ENCODE results near the gene ZBP1. TPM values are rescaled to one million over a fixed set of nuclear protein-coding genes. Genes with fewer than 3 reads are reported as not detected.

The ZBP1 gene
- total RNA-seq, 4 donors from 2014 or later, result 0.19 TPM; not detected in 3

DNA sequence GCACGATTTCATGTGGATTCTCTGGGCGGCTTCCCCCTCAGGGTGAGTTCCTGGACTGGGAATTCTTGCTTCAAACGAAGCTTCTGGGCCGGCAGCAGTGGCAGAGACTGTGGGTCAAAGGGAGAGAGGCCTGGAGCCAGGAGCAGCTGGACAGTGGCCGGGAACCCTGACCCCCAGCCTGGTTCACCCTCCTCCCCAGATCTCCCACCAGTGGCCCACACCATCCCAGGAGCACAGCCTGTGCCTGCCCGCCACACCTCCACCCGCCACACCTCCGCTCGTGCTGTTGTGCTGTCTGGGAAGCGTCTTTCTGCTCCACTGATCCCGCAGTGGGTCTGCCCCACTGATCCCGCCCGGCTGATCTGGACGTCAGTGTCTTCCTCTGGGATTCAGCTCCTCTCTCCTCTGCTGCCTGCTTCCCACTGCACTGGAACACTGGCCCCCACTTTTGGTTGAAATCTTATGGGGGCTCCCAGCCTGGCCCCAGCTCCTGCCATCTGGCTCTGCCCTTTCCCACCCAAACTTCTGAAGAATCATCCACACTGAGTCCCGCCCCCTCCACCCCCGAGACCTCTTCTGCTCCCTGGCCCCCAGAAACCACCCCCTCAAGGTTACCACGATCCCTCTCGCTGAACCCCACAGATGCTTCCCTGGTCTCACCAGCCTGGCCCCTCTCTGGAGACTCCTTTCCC, 9.8 kb downstream of the ZBP1 start:
- intact Hi-C loops (cut with DNase I; ENCODE audit: low total_unique reads), result no loop called here
- DNase-seq (ENCODE audit: low spot score in 2 of 2), result peak in 1 of 2 donors; percentile 78
- no peak overlapping the region for H3K4me3 ChIP-seq (ENCODE audit: low read depth, poor library complexity, severe bottlenecking)

DNA sequence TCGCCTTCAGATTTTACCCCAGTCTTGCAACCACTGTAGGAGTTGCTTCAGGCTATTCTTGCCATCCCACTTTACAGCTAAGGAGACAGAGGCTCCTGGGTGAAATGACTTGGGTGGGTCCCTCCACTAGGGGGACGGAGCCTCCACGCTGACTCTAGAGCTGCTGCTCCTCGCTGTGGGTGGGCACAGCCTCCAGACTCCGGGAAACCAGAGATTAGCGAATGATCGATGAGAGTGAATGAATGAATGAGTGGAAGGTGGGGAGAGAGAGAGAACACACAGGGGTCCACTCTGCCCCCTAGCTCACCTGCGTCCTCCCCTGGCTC, 10.4 kb downstream of the ZBP1 start:
- WGBS, 2 donors, result 87% methylated on average over 8 of the region's 8 CpGs
- TF ChIP-seq CTCF (IDR thresholded peaks at IDR 0.05), result no peak
- TF ChIP-seq POLR2A (IDR thresholded peaks at IDR 0.05), result no peak
- no peak for DNase-seq (ENCODE audit: low spot score in 2 of 2)
- intact Hi-C loops (cut with DNase I; ENCODE audit: low total_unique reads), result no loop called here
- no peak overlapping the region for H3K4me3 ChIP-seq (ENCODE audit: low read depth, poor library complexity, severe bottlenecking)

More for the DNA sequence above, 9.8 kb downstream of the ZBP1 start:
- TF ChIP-seq POLR2A (IDR thresholded peaks at IDR 0.05) (no peak), CTCF (IDR thresholded peaks at IDR 0.05) (no peak)
- WGBS, 2 donors, result 68 to 69% methylated on average over 18 of the region's 18 CpGs

DNA sequence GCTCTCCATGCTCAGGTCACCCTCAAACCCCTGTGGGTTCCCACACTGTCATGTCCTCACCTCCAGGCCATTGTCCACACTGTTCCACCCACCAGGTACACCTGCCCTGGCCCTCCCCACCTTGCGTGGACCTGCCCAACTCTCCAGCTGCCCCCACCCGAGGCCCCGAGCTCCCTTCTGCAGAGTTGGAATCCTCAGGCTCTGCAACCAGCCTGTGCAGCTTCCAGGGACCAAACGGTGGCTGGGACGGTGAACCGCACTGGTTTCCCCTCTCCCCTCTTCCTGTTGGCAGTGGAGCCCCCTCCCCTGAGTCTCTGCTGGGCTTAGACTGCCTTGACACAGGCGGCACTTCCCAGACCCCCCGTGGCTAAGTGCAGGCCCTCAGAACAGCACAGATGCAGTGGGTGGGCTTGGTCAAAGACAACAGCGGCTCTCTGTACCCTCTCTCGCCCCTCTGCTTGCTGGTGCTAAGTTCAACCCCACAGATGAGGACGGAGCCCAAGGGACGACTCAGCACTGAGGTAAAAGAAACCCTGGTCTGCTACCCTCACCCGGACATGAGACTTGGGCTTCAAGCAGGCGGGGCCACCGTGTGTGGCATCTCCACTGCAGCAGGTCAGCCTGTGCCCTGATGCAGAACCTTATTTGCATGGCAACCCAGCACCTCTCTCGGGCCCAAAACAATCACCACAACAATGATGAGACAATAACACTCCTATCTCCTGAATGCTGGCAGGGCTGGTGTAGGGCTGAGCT, 11.0 kb downstream of the ZBP1 start:
- WGBS, 2 donors, result 76 to 81% methylated on average over 15 to 16 of the region's 16 CpGs
- no peak for DNase-seq (ENCODE audit: low spot score in 2 of 2)
- H3K4me3 ChIP-seq (ENCODE audit: low read depth, poor library complexity, severe bottlenecking), result no peak overlapping the region
- intact Hi-C loops (cut with DNase I; ENCODE audit: low total_unique reads), result no loop called here
- TF ChIP-seq CTCF (IDR thresholded peaks at IDR 0.05) (no peak), POLR2A (IDR thresholded peaks at IDR 0.05) (no peak)

DNA sequence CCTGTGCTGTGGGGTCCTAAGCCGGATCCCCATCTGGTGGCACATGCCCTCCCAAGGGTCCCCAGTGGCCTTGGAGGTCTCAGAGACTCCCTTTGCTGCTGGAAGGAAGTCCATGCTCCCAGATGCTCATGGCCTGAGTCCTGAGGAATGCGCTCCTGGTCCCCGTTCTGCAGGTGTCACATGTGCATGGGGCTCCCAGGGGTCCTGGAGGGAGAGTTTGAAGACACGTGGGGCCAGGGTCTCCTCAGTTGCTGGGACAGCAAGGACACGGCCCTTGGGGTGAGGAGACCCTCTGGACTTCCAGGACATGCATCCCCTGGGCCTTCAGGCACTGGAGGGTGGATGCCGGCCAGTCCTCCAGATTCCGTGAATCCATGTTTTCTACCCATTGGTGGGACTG, 11.7 kb downstream of the ZBP1 start:
- no peak overlapping the region for H3K4me3 ChIP-seq (ENCODE audit: low read depth, poor library complexity, severe bottlenecking)
- no peak for DNase-seq (ENCODE audit: low spot score in 2 of 2)
- WGBS, 2 donors, result 80 to 83% methylated on average over 7 of the region's 7 CpGs
- no peak for TF ChIP-seq POLR2A (IDR thresholded peaks at IDR 0.05)
- no peak for TF ChIP-seq CTCF (IDR thresholded peaks at IDR 0.05)
- intact Hi-C loops (cut with DNase I; ENCODE audit: low total_unique reads), result no loop called here

DNA sequence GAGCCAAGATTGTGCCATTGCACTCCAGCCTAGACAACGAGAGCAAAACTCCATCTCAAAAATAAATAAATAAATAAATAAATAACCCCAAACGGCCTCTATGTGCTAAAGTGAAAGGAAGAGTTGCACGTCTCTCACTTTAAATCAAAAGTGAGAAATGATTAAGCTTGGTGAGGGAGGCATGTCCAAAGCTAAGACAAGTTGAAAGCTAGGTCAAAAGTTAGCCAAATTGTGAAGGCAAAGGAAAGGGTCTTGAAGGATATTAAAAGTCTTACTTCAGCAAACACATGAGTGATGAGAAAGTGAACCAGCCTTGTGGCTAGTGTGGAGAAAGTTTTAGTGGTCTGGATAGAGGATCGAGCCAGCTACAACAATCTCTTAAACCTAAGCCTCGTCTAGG, 14.3 kb downstream of the ZBP1 start:
- H3K4me3 ChIP-seq (ENCODE audit: low read depth, poor library complexity, severe bottlenecking), result no peak overlapping the region
- WGBS, 2 donors, result 73 to 85% methylated on average over 5 of the region's 5 CpGs
- intact Hi-C loops (cut with DNase I; ENCODE audit: low total_unique reads), result no loop called here
- TF ChIP-seq POLR2A (IDR thresholded peaks at IDR 0.05), result no peak
- no peak for TF ChIP-seq CTCF (IDR thresholded peaks at IDR 0.05)
- no peak for DNase-seq (ENCODE audit: low spot score in 2 of 2)
